Right lobe of liver (tissue), 4 donors: ENCODE measurements around the gene TCFL5.

Experiments used
- CTCF ChIP-seq, 4 donors: fragments of 200-600 bp in 3 of 4; fragments of 450-650 bp in 1 of 4; IDR thresholded peaks; one replicate each; pipeline versions ENCODE4 v1.5.1 to v1.8.0; 2016 to 2022; ENCODE audit warnings: antibody characterized with exemption in 4 of 4, mild to moderate bottlenecking in 2 of 4
- POLR2A ChIP-seq: fragments of 450-650 bp; IDR thresholded peaks from one replicate; pipeline ENCODE4 v1.6.1; 2017; ENCODE audit warnings: antibody characterized with exemption, mild to moderate bottlenecking
- donor health status: DM: no; HTN: no; CAD: no.
- donor health status: DM: no; HTN: no; CAD: no.
- donor health status: DM: no; HTN: yes; CAD: no.

- TF ChIP-seq CTCF (IDR thresholded peaks at IDR 0.05), result peak; percentile 89 to 94 (median 92)
- no peak for TF ChIP-seq POLR2A
Observed at GRCh38 chr20:62808211-62808865, 53.3 kb downstream of the TCFL5 start.
